Natural killer cell treated with Interleukin-12 subunit alpha and Interleukin-12 subunit beta and Interleukin-15 and Interleukin-18, amount 100 ng/mL, for 72 hours (primary cell): Measurements from ENCODE around the gene ANAPC16. TPM values are rescaled to one million over a fixed set of nuclear protein-coding genes. Genes with fewer than 3 reads are reported as not detected.
A peak's percentile ranks its signal among the peaks of the same experiment; 100 is the strongest.
"Not testable (repeated sequence)": the region's sequence is repeated elsewhere in the genome, so short reads cannot be mapped to it uniquely, and the experiment has no call there.

Experiments
- ATAC-seq, 2 donors: fragments of 150-1000 bp; cut with Tn5 transposase in 1 of 2; sonication (Bioruptor Pico), chemical (Tn5 transposase) in 1 of 2; 2 replicates each; pipeline ENCODE4 v1.10.0; 2021
- DNase-seq: peaks from one replicate; pipeline ENCODE4 v3.0.0; 2022; ENCODE audit warnings: low spot score
- H3K27ac Mint-ChIP-seq, 2 donors: 1 replicate in 1 of 2; 2 replicates in 1 of 2; pipeline ENCODE4 v1.8.0; 2022; ENCODE audit warnings: mixed read lengths in 2 of 2, mild to moderate bottlenecking in 1 of 2, moderate library complexity in 1 of 2
- H3K27me3 Mint-ChIP-seq, 2 donors: 1 replicate in 1 of 2; 2 replicates in 1 of 2; pipeline ENCODE4 v1.8.0; 2022; ENCODE audit warnings: mixed read lengths in 2 of 2
- H3K36me3 Mint-ChIP-seq: one replicate; pipeline ENCODE4 v1.8.0; 2022; ENCODE audit warnings: mixed read lengths
- H3K4me1 Mint-ChIP-seq, 2 donors: 1 replicate in 1 of 2; 2 replicates in 1 of 2; pipeline ENCODE4 v1.8.0; 2022; ENCODE audit warnings: low read depth in 2 of 2, mixed read lengths in 2 of 2, mild to moderate bottlenecking in 1 of 2
- H3K4me3 Mint-ChIP-seq: one replicate; pipeline ENCODE4 v1.8.0; 2022; ENCODE audit warnings: mixed read lengths
- H3K9me3 Mint-ChIP-seq: 2 replicates; pipeline ENCODE4 v1.8.0; 2022; ENCODE audit warnings: mixed read lengths
- total RNA-seq, 2 donors: library from RNA; stranded (reverse); gene quantifications; one replicate each; pipeline ENCODE4 v1.2.3, GENCODE V29; 2022

ANAPC16 gene
- total RNA-seq, 2 donors from 2014 or later, result 39.6 to 79.3 TPM

DNA sequence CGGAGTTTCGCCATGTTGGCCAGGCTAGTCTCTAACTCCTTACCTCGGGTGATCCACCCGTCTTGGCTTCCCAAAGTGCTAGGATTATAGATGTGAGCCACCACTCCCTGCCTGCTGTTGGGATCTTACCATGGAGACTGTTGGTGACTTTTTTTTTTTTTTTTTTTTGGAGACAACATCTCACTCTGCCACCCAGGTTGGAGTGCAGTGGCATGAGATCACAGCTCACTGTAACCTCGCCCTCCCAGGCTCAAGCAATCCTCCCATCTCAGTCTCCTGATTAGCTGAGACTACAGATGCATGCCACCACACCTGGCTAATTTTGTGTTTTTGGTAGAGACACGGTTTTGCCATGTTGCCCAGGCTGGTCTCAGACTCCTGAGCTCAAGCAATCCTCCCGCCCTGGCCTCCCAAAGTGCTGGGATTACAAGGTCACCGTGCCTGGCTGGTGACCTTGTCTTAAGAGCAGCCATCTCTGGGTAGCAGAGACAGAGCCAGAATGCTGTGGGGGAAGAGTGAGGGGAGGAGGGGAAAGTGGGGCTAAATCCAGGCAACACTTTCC, 26.0 kb downstream of the ANAPC16 start:
- Mint-ChIP-seq H3K36me3 (no peaks in the 10 kb centered on the region), H3K4me3 (no peak overlapping the region), H3K9me3 (no peaks in the 10 kb centered on the region), H3K4me1 (peaks cover 27 to 45% of the 10 kb centered on the region in 2 donors), H3K27ac (peak overlapping the region in 1 of 2 donors; percentile 97), H3K27me3 (no peaks in the 10 kb centered on the region)
- ATAC-seq (no peak), DNase-seq (no peak)

DNA sequence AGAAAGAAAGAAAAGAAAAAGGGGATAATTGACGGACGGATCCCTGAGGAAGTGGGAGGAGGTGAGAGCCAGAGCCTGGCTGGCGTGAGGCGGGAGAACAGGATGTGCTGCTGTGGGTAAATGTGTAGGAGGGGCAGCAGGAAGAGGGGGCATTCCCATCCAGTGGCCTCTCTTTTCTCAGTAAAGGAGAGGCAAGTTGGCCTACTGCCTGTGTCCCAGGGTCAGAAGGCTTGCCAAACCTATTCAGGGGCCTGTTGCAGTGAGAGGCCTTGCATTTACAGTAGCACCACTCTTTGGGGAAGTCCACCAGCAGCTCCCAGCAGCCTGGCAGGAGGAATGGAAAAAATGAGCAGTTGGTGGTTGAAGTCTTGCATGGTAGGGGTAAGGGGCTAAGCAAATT, 26.9 kb downstream of the ANAPC16 start:
- H3K4me3 Mint-ChIP-seq, result peak overlapping the region; percentile 13
- H3K27ac Mint-ChIP-seq, result peak overlapping the region; percentile 43 to 97
- no peaks in the 10 kb centered on the region for H3K9me3 Mint-ChIP-seq
- peaks cover 27 to 45% of the 10 kb centered on the region in 2 donors for H3K4me1 Mint-ChIP-seq
- H3K36me3 Mint-ChIP-seq, result no peaks in the 10 kb centered on the region
- no peak for DNase-seq
- ATAC-seq, result peak in 1 of 2 donors; percentile 50
- no peaks in the 10 kb centered on the region for H3K27me3 Mint-ChIP-seq

DNA sequence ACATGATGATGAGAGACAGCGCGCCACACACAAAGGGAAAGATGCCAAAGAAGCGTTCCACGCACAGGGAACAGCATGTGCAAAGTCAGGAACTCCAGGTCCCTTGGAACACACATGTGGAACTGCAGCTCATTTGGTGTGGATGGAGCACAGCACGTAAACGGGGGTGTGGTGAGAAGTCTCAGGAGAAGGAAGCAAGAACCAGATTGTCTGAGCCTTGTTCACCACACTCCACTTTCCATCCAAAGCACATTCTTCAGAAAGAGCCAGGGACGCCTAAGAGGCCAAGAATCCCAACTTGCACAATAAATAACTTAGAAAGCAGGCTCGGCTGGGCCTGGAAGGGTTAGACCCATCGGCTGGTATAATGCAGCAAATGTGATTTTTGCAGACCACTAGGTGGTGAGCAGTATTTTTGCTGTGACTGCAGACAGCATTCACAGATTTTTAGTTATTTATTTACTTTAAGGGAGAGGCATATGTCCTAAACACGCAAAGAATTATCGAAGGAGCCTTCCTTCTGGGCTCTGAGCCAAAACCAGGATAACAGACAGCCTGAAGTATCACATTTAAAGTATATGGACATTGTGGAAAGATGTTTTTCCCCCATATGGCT, 28.1 kb downstream of the ANAPC16 start:
- peak overlapping the region; percentile 72 to 77 for H3K27ac Mint-ChIP-seq
- H3K9me3 Mint-ChIP-seq, result no peaks in the 10 kb centered on the region
- DNase-seq (peak; percentile 32), ATAC-seq (no peak)
- H3K4me3 Mint-ChIP-seq, result no peak overlapping the region
- H3K27me3 Mint-ChIP-seq, result no peaks in the 10 kb centered on the region
- no peaks in the 10 kb centered on the region for H3K36me3 Mint-ChIP-seq
- peaks cover 40 to 57% of the 10 kb centered on the region in 2 donors for H3K4me1 Mint-ChIP-seq

DNA sequence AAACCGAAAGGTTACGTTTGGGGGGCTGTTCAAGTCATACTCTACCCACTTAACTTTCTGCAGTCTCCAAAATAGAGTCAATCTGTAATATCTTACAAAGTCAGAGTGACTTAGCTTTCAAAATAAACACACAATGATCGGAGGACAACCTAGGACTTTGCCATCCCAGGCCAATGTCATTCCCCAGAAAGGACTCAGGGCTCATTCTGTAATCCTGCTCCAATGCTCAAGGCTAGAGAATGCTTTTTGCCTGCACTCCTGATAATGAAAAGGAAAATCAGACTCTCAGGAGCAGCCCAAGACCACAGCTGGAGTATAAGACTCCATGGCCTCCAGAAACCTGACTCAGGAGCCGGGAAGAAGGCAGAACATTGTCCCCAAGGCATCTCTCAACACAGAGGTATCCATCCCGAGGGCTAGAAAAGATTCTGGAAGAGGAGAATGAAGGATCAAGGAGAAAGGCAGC, 28.8 kb downstream of the ANAPC16 start:
- H3K4me3 Mint-ChIP-seq, result no peak overlapping the region

DNA sequence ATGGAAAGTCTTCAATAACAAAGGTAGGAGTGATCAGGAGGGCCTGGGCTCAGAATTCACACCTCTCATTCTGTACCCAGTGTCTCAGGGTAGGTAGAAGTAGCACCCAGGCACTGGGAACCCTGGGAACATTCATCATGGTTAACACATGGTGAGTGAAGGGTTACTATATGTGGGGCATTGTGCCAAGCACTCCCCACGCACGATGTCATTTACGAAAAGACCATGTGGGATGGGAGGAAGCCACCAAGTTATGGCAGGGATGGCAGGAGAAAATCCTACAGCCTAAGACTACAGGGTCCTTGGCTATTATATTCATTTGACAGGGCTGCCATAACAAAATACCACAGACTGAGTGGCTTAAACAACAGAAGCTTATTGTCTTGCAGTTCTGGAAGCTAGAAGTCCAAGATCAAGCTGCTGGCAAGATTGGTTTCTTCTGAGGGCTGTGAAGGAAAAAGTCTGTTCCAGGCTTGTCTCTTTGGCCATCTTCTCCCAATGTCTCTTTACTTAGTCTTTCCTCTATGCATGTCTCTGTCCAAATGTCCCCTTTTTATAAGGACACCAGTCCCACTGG, 30.2 kb downstream of the ANAPC16 start:
- Mint-ChIP-seq H3K36me3 (no peaks in the 10 kb centered on the region), H3K4me3 (peak overlapping the region; percentile 47), H3K27ac (peak overlapping the region; percentile 72 to 75), H3K9me3 (no peaks in the 10 kb centered on the region), H3K27me3 (no peaks in the 10 kb centered on the region), H3K4me1 (peaks cover 49 to 61% of the 10 kb centered on the region in 2 donors)
- peak in 1 of 2 donors; percentile 44 for ATAC-seq
- DNase-seq, result peak; percentile 59

More for the DNA sequence above, 28.8 kb downstream of the ANAPC16 start:
- DNase-seq (no peak), ATAC-seq (no peak)
- no peaks in the 10 kb centered on the region for H3K9me3 Mint-ChIP-seq
- peaks cover 41 to 57% of the 10 kb centered on the region in 2 donors for H3K4me1 Mint-ChIP-seq
- no peaks in the 10 kb centered on the region for H3K27me3 Mint-ChIP-seq
- no peaks in the 10 kb centered on the region for H3K36me3 Mint-ChIP-seq
- peak overlapping the region; percentile 72 to 77 for H3K27ac Mint-ChIP-seq

DNA sequence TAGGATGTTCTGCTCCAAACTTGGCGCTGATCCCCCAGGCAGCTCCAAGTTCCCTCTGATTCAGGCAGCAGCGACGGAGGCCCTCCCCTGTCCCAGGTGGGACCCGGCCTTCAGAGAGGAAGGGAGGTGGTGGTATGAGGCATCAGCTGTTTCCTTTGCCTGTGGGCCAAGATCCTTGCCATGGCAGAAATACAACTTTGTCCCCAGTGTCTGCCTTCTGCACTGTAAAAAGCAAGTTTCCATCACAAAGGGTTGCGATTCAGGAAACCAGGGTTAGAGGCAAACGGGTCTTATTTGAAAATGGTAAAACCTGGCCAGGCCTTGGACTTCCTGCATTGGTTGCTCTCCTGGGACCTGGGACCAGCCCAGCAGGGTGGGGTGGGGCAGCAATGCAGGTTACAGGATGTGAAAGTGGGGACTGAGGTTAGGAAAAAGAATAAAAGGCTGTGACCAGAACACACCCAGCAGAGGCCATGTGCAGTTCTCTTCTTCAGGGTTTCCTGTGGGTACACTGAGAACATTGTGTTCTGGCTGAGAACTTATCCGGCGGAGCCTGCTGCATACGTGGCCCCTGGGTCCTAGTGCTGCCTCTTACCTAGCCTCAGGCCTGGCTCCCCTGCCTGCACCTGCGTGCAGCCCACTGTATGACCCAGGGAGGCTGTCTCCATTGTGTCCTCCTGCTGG, 32.8 kb downstream of the ANAPC16 start:
- H3K27ac Mint-ChIP-seq, result peak overlapping the region; percentile 85 to 88
- no peaks in the 10 kb centered on the region for H3K36me3 Mint-ChIP-seq
- no peaks in the 10 kb centered on the region for H3K9me3 Mint-ChIP-seq
- DNase-seq (peak; percentile 74), ATAC-seq (peak; percentile 87 to 96)
- no peaks in the 10 kb centered on the region for H3K27me3 Mint-ChIP-seq
- H3K4me3 Mint-ChIP-seq, result peak overlapping the region; percentile 72
- peaks cover 62% of the 10 kb centered on the region in 2 donors for H3K4me1 Mint-ChIP-seq

DNA sequence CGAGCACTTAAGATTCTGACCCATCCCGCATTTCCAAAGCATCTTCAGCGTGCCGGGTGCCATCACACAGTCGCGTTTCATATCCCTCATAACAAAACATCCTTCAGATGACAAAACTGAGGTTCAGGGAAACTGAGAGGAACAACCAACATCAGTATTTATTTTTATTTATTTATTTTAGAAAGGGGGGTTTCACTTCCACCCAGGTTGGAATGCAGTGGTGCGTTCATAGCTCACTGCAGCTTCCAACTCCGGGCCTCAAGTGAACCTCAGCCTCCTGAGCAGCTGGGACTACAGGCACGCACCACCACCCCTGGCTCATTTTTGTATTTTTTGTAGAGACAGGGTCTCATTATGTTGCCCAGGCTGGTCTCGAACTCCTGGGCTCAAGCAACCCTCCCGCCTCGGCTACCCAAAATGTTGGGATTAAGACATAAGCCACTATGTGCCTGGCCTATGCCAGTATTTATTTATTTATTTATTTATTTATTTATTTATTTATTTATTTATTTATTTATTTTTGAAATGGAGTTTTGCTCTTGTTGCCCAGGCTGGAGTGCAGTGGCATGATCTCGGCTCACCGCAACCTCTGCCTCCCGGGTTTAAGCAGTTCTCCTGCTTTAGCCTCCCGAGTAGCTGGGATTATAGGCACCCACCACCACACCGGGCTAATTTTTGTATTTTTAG, 33.5 kb downstream of the ANAPC16 start:
- peak; percentile 3 for DNase-seq
- ATAC-seq, H3K36me3 Mint-ChIP-seq, H3K9me3 Mint-ChIP-seq, H3K27me3 Mint-ChIP-seq: not testable (repeated sequence)
- H3K4me3 Mint-ChIP-seq, result peak overlapping the region; percentile 72
- H3K4me1 Mint-ChIP-seq, result peaks cover 60 to 61% of the 10 kb centered on the region in 2 donors
- H3K27ac Mint-ChIP-seq, result peak overlapping the region; percentile 85 to 88

DNA sequence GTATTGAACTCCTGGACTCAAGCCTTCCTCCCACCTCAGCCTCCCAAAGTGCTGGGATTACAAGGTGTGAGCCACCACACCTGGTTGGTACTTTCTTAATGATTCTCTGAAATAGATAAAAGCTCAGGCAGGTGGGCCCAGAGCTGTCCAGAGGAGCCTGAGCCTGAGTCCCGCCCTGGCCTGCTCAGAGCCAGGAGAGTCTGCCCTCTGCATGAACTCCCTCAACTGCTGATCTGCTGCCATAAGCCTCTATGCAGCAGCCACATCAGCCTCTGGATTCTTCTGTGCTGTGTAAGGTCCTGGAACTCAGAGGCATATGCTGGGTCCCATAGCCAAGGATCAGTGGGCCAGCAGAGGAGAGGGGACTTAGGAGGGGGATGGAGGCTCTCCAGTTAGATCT, 34.9 kb downstream of the ANAPC16 start:
- H3K27me3 Mint-ChIP-seq, result no peaks in the 10 kb centered on the region
- no peaks in the 10 kb centered on the region for H3K9me3 Mint-ChIP-seq
- DNase-seq, result no peak

DNA sequence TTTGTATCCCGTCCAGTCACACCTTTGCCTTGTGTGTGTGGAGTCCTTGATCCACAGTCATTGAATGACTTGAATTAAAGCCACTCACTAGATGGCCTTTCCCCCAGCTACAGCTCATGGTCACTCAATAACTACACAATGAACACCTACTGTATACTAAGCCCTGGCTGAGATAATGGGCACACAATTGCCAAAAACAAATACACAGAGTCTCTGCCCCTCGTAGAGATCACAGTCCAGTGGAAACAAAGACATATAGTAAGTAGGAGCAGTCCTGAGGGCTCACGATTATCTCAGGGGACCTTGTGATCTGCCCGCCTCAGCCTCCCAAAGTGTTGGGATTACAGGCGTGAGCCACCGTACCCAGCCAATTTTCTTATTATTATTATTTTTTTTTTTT, 35.8 kb downstream of the ANAPC16 start:
- Mint-ChIP-seq H3K9me3 (no peaks in the 10 kb centered on the region), H3K36me3 (no peaks in the 10 kb centered on the region), H3K27ac (peak overlapping the region in 1 of 2 donors; percentile 89), H3K4me1 (peaks cover 58 to 60% of the 10 kb centered on the region in 2 donors), H3K27me3 (no peaks in the 10 kb centered on the region), H3K4me3 (no peak overlapping the region)
- DNase-seq (no peak), ATAC-seq (no peak)

More for the DNA sequence above, 34.9 kb downstream of the ANAPC16 start:
- peak overlapping the region; percentile 56 for H3K4me3 Mint-ChIP-seq
- no peaks in the 10 kb centered on the region for H3K36me3 Mint-ChIP-seq
- peak overlapping the region; percentile 71 to 79 for H3K27ac Mint-ChIP-seq
- no peak for ATAC-seq
- peaks cover 60 to 61% of the 10 kb centered on the region in 2 donors for H3K4me1 Mint-ChIP-seq

DNA sequence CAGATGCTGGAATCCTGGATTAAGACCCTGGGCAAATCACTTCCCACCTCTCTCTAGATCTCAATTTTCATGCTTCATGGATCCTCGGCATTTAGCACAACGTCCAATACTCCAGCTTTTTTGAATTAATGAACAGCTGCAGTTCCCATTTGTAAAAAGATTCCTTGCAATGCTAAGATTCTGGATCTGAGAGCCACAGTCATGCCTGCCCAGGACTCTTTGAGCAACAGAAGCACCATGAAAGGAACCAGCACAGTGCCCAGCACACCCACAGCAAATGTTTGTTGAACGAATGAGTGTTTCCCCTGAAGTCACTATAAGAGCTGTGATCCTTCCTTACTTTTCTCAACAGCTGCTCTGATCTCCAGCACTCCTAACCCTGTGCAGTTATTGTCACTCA, 37.2 kb downstream of the ANAPC16 start:
- Mint-ChIP-seq H3K27ac (peak overlapping the region; percentile 43 to 89), H3K36me3 (no peaks in the 10 kb centered on the region), H3K27me3 (no peaks in the 10 kb centered on the region), H3K4me1 (peaks cover 64 to 65% of the 10 kb centered on the region in 2 donors), H3K4me3 (no peak overlapping the region), H3K9me3 (no peaks in the 10 kb centered on the region)
- ATAC-seq (no peak), DNase-seq (peak; percentile 12)

DNA sequence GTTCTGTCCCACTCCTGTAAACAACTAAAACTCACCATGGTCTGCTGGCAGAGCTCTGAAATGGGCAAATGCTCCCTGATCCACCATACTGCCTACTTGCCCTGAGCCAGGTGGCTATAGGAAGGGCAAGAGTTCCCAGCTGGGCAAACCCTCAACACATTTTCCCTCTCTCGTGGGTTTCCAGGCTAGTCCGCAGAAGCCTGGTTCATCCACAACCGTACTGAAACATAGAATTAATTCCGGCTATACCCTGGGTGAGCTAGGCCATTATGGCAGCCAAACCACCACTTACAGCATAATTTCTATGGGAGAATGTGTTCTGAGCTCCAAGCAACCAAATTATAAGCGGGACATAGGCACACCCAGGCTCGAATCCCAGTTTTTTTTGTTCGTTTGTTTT, 37.8 kb downstream of the ANAPC16 start:
- ATAC-seq (no peak), DNase-seq (peak; percentile 12)
- H3K36me3 Mint-ChIP-seq, result no peaks in the 10 kb centered on the region
- peak overlapping the region; percentile 43 to 89 for H3K27ac Mint-ChIP-seq
- no peaks in the 10 kb centered on the region for H3K27me3 Mint-ChIP-seq
- peaks cover 61 to 63% of the 10 kb centered on the region in 2 donors for H3K4me1 Mint-ChIP-seq
- H3K4me3 Mint-ChIP-seq, result no peak overlapping the region
- H3K9me3 Mint-ChIP-seq, result no peaks in the 10 kb centered on the region

DNA sequence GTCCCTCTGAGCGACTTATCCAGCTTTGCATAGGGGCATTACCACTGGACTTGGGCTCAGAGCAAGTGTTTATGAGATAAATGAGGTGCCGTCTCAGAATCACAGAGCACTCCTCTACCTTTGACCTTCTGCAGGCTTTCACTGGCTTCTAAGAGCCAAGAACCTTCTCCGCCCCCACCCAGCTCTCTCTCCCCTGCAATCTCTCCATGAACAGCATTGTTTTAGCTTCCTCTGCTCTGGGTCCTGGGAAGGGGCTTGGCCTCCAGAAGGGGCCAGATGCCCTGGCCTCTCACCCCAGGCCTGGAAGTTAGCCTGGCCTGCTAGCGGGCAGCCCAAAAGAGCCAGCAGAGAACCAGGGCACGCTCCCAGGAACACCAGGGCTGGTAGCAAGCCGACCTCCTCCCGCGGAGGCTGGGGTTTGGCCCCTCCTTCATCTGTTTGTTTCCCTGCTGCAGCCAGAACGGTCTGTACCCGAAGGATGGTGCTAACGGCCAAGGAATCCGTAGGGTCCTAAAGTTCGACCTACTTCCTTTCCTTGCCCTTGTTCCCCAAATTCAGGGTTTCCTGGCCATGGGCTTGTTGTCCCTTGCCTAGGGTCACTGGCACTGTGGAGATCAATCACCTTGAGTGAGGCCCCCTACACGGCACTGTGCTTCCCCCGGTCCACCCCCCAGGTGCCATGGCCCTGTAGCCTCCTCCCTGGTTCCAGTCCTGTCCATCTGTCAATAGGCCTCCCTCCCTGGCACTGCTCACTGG, 39.2 kb downstream of the ANAPC16 start:
- Mint-ChIP-seq H3K9me3 (no peaks in the 10 kb centered on the region), H3K36me3 (no peaks in the 10 kb centered on the region), H3K4me3 (peak overlapping the region; percentile 45), H3K4me1 (peaks cover 65 to 70% of the 10 kb centered on the region in 2 donors), H3K27me3 (no peaks in the 10 kb centered on the region), H3K27ac (peak overlapping the region; percentile 86 to 95)
- peak; percentile 63 for DNase-seq
- peak; percentile 67 to 68 for ATAC-seq
